ENCODE data around the gene PTX4.

DNA sequence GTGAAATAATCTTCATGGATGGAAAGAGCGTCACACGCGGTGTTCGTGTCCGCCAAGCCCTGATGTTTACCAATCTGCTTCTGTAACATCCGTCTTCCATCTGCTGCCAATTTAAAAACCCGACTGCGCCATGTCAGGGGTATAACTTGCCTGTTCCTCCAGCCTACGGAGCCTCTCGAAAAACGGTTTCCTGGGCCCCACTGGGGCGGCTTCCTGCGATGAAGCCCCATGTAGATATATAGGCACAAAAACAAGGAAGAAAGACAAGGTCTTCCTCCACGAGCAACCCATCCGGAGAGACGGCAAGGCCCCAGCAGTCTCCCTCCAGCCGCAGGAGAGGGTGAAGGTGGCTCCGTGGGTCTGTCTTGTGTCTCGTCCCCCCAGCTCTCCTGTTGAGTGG, at the start of gene PTX4:
- TF ChIP-seq, protein P1, sequence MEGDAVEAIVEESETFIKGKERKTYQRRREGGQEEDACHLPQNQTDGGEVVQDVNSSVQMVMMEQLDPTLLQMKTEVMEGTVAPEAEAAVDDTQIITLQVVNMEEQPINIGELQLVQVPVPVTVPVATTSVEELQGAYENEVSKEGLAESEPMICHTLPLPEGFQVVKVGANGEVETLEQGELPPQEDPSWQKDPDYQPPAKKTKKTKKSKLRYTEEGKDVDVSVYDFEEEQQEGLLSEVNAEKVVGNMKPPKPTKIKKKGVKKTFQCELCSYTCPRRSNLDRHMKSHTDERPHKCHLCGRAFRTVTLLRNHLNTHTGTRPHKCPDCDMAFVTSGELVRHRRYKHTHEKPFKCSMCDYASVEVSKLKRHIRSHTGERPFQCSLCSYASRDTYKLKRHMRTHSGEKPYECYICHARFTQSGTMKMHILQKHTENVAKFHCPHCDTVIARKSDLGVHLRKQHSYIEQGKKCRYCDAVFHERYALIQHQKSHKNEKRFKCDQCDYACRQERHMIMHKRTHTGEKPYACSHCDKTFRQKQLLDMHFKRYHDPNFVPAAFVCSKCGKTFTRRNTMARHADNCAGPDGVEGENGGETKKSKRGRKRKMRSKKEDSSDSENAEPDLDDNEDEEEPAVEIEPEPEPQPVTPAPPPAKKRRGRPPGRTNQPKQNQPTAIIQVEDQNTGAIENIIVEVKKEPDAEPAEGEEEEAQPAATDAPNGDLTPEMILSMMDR (IDR thresholded peaks at IDR 0.05), result no peak
- no peak for TF ChIP-seq POLR2A (IDR thresholded peaks at IDR 0.05)
